A549 (cell line): Measurements from ENCODE around the gene IL2RA. TPM values are rescaled to one million over a fixed set of nuclear protein-coding genes. Genes with fewer than 3 reads are reported as not detected.

Experiments used
- ATAC-seq, 2 experiments: fragments of 200-7000 bp in 1 of 2; fragments of >200 bp in 1 of 2; cut with Nextera tagmentation in 1 of 2; cut with Tn5 transposase in 1 of 2; 3 replicates each; pipeline versions ENCODE4 v1.8.0 to v1.9.1; 2018 to 2020; ENCODE audit warnings: mild to moderate bottlenecking in 1 of 2, moderate library complexity in 1 of 2
- CTCF ChIA-PET: fragments of 300-600 bp; sonication (Branson Sonifier 250); formaldehyde crosslinking; extraction: SDS; loops from one replicate; lab custom pipeline; 2021; ENCODE audit warnings: antibody characterized with exemption, inconsistent platforms; lab: Yijun Ruan, JAX
- POLR2A ChIA-PET: fragments of 350-600 bp; formaldehyde crosslinking; extraction: SDS; loops from one replicate; lab custom pipeline; 2021; ENCODE audit warnings: antibody characterized with exemption, inconsistent platforms; lab: Yijun Ruan, JAX
- DNase-seq, 2 experiments: peaks; one replicate each; pipeline versions ENCODE4 v3.0.0 to v3.0.0-alpha.2; 2011 to 2016; ENCODE audit warnings: low read depth in 1 of 2, low spot score in 1 of 2
- FAIRE-seq: peaks from 2 replicates; lab custom pipeline; 2011; peaks lifted over from hg19 to GRCh38; lab: Jason Lieb, UNC
- H3K27ac ChIP-seq, 2 experiments: fragments of >200 bp; sonication (Bioruptor Twin); formaldehyde crosslinking; 3 replicates each; pipeline ENCODE4 v1.5.1; 2016 to 2017
- H3K4me1 ChIP-seq: fragments of >200 bp; sonication (Bioruptor Twin); formaldehyde crosslinking; 3 replicates; pipeline ENCODE4 v1.6.1; 2016
- H3K4me2 ChIP-seq: fragments of >200 bp; sonication (Bioruptor Twin); formaldehyde crosslinking; 3 replicates; pipeline ENCODE4 v1.6.1; 2016
- H3K4me3 ChIP-seq: fragments of >200 bp; sonication (Bioruptor Twin); formaldehyde crosslinking; 3 replicates; pipeline ENCODE4 v1.5.1; 2016
- H3K9me3 ChIP-seq: fragments of >200 bp; sonication (Bioruptor Twin); formaldehyde crosslinking; 3 replicates; pipeline ENCODE4 v1.6.1; 2016
- ATOH8 ChIP-seq: fragments of 250-450 bp; sonication (Bioruptor Pico); IDR thresholded peaks from 2 replicates; pipeline ENCODE4 v1.5.0; 2020; ENCODE audit warnings: low read depth, mild to moderate bottlenecking, moderate library complexity
- BHLHE40 ChIP-seq: IDR thresholded peaks from 2 replicates; pipeline ENCODE4 v1.6.1; 2012; ENCODE audit warnings: low read depth, low read length, inconsistent platforms
- CHD2 ChIP-seq: fragments of 150-350 bp; IDR thresholded peaks from 2 replicates; pipeline ENCODE4 v1.6.1; 2014; ENCODE audit warnings: low read length; ENCODE audit not compliant: partially characterized antibody
- E2F6 ChIP-seq: IDR thresholded peaks from 2 replicates; pipeline ENCODE4 v1.6.1; 2012; ENCODE audit warnings: low read depth, borderline replicate concordance
- ELK1 ChIP-seq: fragments of 150-350 bp; IDR thresholded peaks from 2 replicates; pipeline ENCODE4 v1.6.1; 2014; ENCODE audit warnings: low read depth, mild to moderate bottlenecking, low read length
- FOXS1 ChIP-seq: fragments of 250-450 bp; sonication (Bioruptor Pico); IDR thresholded peaks from 2 replicates; pipeline ENCODE4 v1.5.0; 2020; ENCODE audit warnings: mild to moderate bottlenecking, moderate library complexity
- HES2 ChIP-seq: fragments of >200 bp; sonication (Bioruptor Twin); formaldehyde crosslinking; IDR thresholded peaks from 2 replicates; pipeline ENCODE4 v1.6.1; 2016
- HEYL ChIP-seq: fragments of 250-450 bp; sonication (Bioruptor Pico); IDR thresholded peaks from 2 replicates; pipeline ENCODE4 v1.8.0; 2021; ENCODE audit warnings: mild to moderate bottlenecking, moderate library complexity
- HOXA7 ChIP-seq: fragments of 250-450 bp; sonication (Bioruptor Pico); IDR thresholded peaks from 2 replicates; pipeline ENCODE4 v1.5.0; 2020; ENCODE audit warnings: mild to moderate bottlenecking, moderate library complexity
- HOXB13 ChIP-seq: fragments of 250-450 bp; sonication (Bioruptor Pico); IDR thresholded peaks from 2 replicates; pipeline ENCODE4 v1.5.0; 2020; ENCODE audit warnings: low read depth, mild to moderate bottlenecking, moderate library complexity
- HOXB5 ChIP-seq: fragments of 250-450 bp; sonication (Bioruptor Pico); IDR thresholded peaks from 2 replicates; pipeline ENCODE4 v1.5.0; 2020; ENCODE audit warnings: mild to moderate bottlenecking, moderate library complexity
- MYC ChIP-seq: IDR thresholded peaks from 2 replicates; pipeline ENCODE4 v1.6.1; 2012; ENCODE audit warnings: mild to moderate bottlenecking, inconsistent platforms, low read length, improper control_type of control experiment, borderline replicate concordance
- NFE2L2 ChIP-seq: fragments of 150-350 bp; conservative IDR thresholded peaks from 2 replicates; pipeline ENCODE4 v1.6.1; 2014; ENCODE audit warnings: low read length
- NPAS2 ChIP-seq: fragments of 250-450 bp; sonication (Bioruptor Pico); IDR thresholded peaks from 2 replicates; pipeline ENCODE4 v1.8.0; 2022; ENCODE audit warnings: mild to moderate bottlenecking, moderate library complexity, borderline replicate concordance
- PBX3 ChIP-seq: IDR thresholded peaks from 2 replicates; pipeline ENCODE4 v1.6.1; 2012
- POLR2AphosphoS2 ChIP-seq: conservative IDR thresholded peaks from 2 replicates; pipeline ENCODE4 v1.6.1; 2012; ENCODE audit warnings: low read length, improper control_type of control experiment, inconsistent platforms
- RARB ChIP-seq: fragments of 250-450 bp; sonication (Bioruptor Pico); IDR thresholded peaks from 2 replicates; pipeline ENCODE4 v1.8.0; 2021; ENCODE audit warnings: mild to moderate bottlenecking, moderate library complexity
- RCOR1 ChIP-seq: fragments of 150-350 bp; IDR thresholded peaks from 2 replicates; pipeline ENCODE4 v1.6.1; 2014; ENCODE audit warnings: antibody characterized with exemption, low read length, low read depth
- REST ChIP-seq: fragments of 200-600 bp; sonication (generic); IDR thresholded peaks from 2 replicates; pipeline ENCODE4 v1.6.1; 2016; ENCODE audit warnings: antibody characterized with exemption, mild to moderate bottlenecking, moderate library complexity
- RFX5 ChIP-seq: fragments of 450-650 bp; IDR thresholded peaks from 2 replicates; pipeline ENCODE4 v1.7.1; 2014; ENCODE audit warnings: antibody characterized with exemption, mild to moderate bottlenecking, moderate library complexity
- SMC3 ChIP-seq: fragments of >200 bp; sonication (Bioruptor Twin); formaldehyde crosslinking; IDR thresholded peaks from 3 replicates; pipeline ENCODE4 v1.6.1; 2018; ENCODE audit warnings: inconsistent platforms
- TP53 ChIP-seq: fragments of 250-450 bp; sonication (Bioruptor Pico); IDR thresholded peaks from 2 replicates; pipeline ENCODE4 v1.5.0; 2021; ENCODE audit warnings: mild to moderate bottlenecking, moderate library complexity
- ZFP36 ChIP-seq: fragments of 450-650 bp; IDR thresholded peaks from 2 replicates; pipeline ENCODE4 v1.6.1; 2014; ENCODE audit warnings: borderline replicate concordance; ENCODE audit not compliant: partially characterized antibody
- ZNF302 ChIP-seq: fragments of 250-450 bp; sonication (Bioruptor Pico); IDR thresholded peaks from 2 replicates; pipeline ENCODE4 v1.9.0; 2021; ENCODE audit warnings: inconsistent platforms, mild to moderate bottlenecking, moderate library complexity
- ZSCAN20 ChIP-seq: fragments of 250-450 bp; sonication (Bioruptor Pico); IDR thresholded peaks from 2 replicates; pipeline ENCODE4 v1.8.0; 2022; ENCODE audit warnings: mild to moderate bottlenecking, moderate library complexity
- WGBS: methylation state at CpG from one replicate; pipeline ENCODE4 v1.1.6; 2017; ENCODE audit errors: missing lambda C conversion rate; 5-methylcytosine and 5-hydroxymethylcytosine counted together
- polyA plus RNA-seq, 4 experiments: library from polyadenylated mRNA; depleted of rRNA in 3 of 4; stranded (reverse); fragments of >200 nt; fragmentation: RNase III in 1 of 4; extraction: RNeasy Plus Mini Kit Qiagen cat#74134 plus additional on column Dnase treatment in 1 of 4; gene quantifications; 2 replicates in 3 of 4; 3 replicates in 1 of 4; pipeline ENCODE4 v1.2.3, GENCODE V29; 2011 to 2017

Gene IL2RA
- polyA plus RNA-seq, 2 of the 4 experiments (the other 2 are of a cell fraction), result not detected

GRCh38 chr10:6049031-6049400 lies 13.2 kb downstream of the IL2RA start:
- no peak for ATAC-seq
- H3K4me3 ChIP-seq, result no peak overlapping the region
- ChIA-PET POLR2A (no interaction called here), CTCF (interaction anchor here (0.6 to 2.8 kb wide), 2 partner anchors 22 to 134 kb away, joined by 3 to 7 read pairs; no protein-coding TSS in a partner anchor)
- no peak overlapping the region for H3K27ac ChIP-seq
- H3K4me1 ChIP-seq, result peaks cover 5% of the 10 kb centered on the region; the same call in 1 of the 3 replicates
- H3K9me3 ChIP-seq, result no peaks in the 10 kb centered on the region
- no peak overlapping the region for H3K4me2 ChIP-seq
- TF ChIP-seq TP53 (CRISPR knock-in tag), result no peak
- no peak for TF ChIP-seq SMC3
- no peak for TF ChIP-seq RARB (CRISPR knock-in tag)
- no peak for TF ChIP-seq HOXB5 (CRISPR knock-in tag)
- no peak for TF ChIP-seq HES2
- no peak for TF ChIP-seq MYC
- no peak for TF ChIP-seq NPAS2 (CRISPR knock-in tag)
- TF ChIP-seq RCOR1, result no peak
- no peak for TF ChIP-seq ATOH8
- no peak for TF ChIP-seq POLR2AphosphoS2
- no peak for FAIRE-seq
- WGBS, result 83% methylated on average over 2 of the region's 2 CpGs
- no peak for DNase-seq

GRCh38 chr10:6048281-6049030 lies 13.7 kb downstream of the IL2RA start:
- Histone ChIP-seq H3K4me3 (no peak overlapping the region), H3K4me2 (no peak overlapping the region), H3K4me1 (peaks cover 5% of the 10 kb centered on the region; the same call in 1 of the 3 replicates), H3K27ac (no peak overlapping the region), H3K9me3 (no peaks in the 10 kb centered on the region)
- TF ChIP-seq E2F6 (no peak), SMC3 (no peak), HOXA7 (CRISPR knock-in tag) (no peak), NFE2L2 (no peak), CHD2 (no peak), BHLHE40 (no peak), POLR2AphosphoS2 (no peak), PBX3 (no peak), FOXS1 (CRISPR knock-in tag) (no peak), ZNF302 (CRISPR knock-in tag) (no peak), HEYL (CRISPR knock-in tag) (no peak), ELK1 (no peak), HOXB13 (CRISPR knock-in tag) (no peak), ZSCAN20 (CRISPR knock-in tag) (no peak), REST (no peak), ZFP36 (no peak), RFX5 (no peak), MYC (no peak)
- ATAC-seq, result no peak
- WGBS, result 49% methylated on average over 7 of the region's 7 CpGs
- FAIRE-seq, result no peak
- ChIA-PET POLR2A (no interaction called here), CTCF (interaction anchor here (0.6 kb wide), 1 partner anchor 133 kb away, joined by 3 read pairs; no protein-coding TSS in a partner anchor)
- no peak for DNase-seq
